ENCODE data around the gene TBX2. TPM values are rescaled to one million over a fixed set of nuclear protein-coding genes. Genes with fewer than 3 reads are reported as not detected.

The TBX2 gene
- total and polyA plus RNA-seq, 2 experiments from 2014 or later = 212 to 228 TPM

DNA sequence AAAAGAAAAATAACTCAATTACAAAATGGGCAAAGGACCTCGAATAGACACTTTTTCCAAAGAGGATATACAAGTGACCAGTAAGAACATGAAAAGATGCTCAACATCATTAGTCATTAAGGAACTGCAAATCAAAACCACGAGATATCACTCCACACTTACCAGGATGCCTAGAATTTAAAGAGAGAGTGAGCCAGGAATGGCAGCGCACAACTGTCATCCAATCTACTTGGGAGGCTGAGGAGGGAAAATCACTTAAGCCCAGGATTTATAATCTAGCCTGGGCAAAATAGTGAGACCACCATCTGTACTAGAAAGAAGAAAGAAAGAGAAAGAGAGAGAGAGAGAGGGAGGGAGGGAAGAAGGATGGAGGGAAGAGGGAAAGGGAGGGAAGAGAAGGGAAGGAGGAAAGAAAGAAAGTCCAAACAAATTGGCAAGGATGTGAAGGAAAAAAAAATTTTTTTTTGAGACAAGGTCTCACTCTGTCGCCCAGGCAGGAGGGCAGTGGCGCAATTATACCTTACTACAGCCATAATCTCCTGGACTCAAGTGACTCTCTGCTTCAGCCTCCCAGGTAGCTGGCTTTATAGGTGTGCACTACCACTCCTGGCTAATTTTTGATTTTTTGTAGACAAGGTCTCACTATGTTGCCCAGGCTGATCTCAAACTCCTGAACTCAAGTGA, 22.6 kb downstream of the TBX2 start:
- Histone ChIP-seq H3K9me3 (ENCODE audit: low read depth) (no peaks in the 10 kb centered on the region), H3K4me3 (no peak overlapping the region), H3K4me1 (ENCODE audit: low read depth) (no peaks in the 10 kb centered on the region), H3K27ac (no peak overlapping the region), H3K36me3 (no peaks in the 10 kb centered on the region), H3K27me3 (peaks cover 45% of the 10 kb centered on the region)
- TF ChIP-seq, protein P1, sequence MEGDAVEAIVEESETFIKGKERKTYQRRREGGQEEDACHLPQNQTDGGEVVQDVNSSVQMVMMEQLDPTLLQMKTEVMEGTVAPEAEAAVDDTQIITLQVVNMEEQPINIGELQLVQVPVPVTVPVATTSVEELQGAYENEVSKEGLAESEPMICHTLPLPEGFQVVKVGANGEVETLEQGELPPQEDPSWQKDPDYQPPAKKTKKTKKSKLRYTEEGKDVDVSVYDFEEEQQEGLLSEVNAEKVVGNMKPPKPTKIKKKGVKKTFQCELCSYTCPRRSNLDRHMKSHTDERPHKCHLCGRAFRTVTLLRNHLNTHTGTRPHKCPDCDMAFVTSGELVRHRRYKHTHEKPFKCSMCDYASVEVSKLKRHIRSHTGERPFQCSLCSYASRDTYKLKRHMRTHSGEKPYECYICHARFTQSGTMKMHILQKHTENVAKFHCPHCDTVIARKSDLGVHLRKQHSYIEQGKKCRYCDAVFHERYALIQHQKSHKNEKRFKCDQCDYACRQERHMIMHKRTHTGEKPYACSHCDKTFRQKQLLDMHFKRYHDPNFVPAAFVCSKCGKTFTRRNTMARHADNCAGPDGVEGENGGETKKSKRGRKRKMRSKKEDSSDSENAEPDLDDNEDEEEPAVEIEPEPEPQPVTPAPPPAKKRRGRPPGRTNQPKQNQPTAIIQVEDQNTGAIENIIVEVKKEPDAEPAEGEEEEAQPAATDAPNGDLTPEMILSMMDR (IDR thresholded peaks at IDR 0.05; ENCODE audit: low read depth, low read length) = no peak
- DNase-seq (ENCODE audit: low read depth in 1 of 2, low spot score in 1 of 2) = no peak

DNA sequence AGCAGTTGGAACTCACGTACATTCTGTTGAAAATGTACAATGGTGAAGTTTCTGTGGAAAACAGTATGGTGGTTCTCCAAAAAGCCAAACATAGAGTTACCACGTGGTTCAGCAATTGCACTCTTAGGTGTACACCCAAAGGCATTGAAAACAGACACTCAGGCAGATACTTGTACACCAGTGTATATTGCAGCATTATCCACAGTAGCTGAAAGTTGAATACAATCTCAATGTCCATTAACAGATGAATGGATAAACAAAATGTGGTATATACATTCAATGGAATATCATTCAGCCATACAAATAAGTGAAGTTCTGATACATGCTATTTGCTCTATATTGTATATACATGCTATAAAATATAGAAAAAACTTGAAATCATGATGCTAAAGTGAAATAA, 23.2 kb downstream of the TBX2 start:
- no peaks in the 10 kb centered on the region for H3K9me3 ChIP-seq (ENCODE audit: low read depth)
- H3K4me3 ChIP-seq = no peak overlapping the region
- H3K27ac ChIP-seq = no peak overlapping the region
- TF ChIP-seq, protein P1 (IDR thresholded peaks at IDR 0.05; ENCODE audit: low read depth, low read length) = no peak
- no peaks in the 10 kb centered on the region for H3K4me1 ChIP-seq (ENCODE audit: low read depth)
- no peaks in the 10 kb centered on the region for H3K36me3 ChIP-seq
- DNase-seq (ENCODE audit: low read depth in 1 of 2, low spot score in 1 of 2) = no peak
- peaks cover 45% of the 10 kb centered on the region for H3K27me3 ChIP-seq

DNA sequence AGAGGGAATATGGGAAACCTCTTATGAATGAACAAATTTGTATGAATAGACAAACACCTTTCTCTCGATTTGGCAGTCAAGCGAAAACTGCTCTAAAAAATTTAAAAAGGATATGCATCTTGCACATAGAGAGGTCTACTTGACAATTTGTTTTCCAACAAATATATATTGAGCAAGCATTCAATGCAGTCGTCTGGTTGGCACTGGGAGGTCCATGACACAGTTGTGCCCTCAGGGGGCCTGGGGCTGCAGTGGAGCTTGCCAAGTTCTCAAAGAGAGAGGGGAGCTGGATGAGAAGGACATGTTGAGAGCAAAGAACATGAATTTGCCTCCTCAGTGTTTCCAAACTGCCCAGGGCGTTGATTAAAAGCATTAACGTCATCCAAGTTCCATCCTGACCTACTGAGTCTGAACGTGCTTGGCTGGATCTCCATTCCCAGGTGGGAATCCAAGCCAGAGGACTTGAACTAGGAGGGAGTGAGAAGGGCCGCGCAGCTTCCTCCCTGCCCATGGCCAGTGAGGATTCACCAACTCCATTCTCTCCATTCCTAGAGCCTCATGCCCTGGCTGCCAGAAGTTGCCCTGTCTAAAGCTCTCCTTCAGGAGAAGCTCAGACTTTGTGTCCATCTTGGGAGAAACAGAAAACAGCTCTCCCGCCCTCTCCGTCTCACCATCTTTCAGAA, 24.5 kb downstream of the TBX2 start:
- Histone ChIP-seq H3K4me3 (no peak overlapping the region), H3K9me3 (ENCODE audit: low read depth) (no peaks in the 10 kb centered on the region), H3K27ac (no peak overlapping the region), H3K4me1 (ENCODE audit: low read depth) (no peaks in the 10 kb centered on the region), H3K36me3 (no peaks in the 10 kb centered on the region), H3K27me3 (peaks cover 45% of the 10 kb centered on the region)
- TF ChIP-seq, protein P1 (IDR thresholded peaks at IDR 0.05; ENCODE audit: low read depth, low read length) = no peak
- DNase-seq (ENCODE audit: low read depth in 1 of 2, low spot score in 1 of 2) = no peak

DNA sequence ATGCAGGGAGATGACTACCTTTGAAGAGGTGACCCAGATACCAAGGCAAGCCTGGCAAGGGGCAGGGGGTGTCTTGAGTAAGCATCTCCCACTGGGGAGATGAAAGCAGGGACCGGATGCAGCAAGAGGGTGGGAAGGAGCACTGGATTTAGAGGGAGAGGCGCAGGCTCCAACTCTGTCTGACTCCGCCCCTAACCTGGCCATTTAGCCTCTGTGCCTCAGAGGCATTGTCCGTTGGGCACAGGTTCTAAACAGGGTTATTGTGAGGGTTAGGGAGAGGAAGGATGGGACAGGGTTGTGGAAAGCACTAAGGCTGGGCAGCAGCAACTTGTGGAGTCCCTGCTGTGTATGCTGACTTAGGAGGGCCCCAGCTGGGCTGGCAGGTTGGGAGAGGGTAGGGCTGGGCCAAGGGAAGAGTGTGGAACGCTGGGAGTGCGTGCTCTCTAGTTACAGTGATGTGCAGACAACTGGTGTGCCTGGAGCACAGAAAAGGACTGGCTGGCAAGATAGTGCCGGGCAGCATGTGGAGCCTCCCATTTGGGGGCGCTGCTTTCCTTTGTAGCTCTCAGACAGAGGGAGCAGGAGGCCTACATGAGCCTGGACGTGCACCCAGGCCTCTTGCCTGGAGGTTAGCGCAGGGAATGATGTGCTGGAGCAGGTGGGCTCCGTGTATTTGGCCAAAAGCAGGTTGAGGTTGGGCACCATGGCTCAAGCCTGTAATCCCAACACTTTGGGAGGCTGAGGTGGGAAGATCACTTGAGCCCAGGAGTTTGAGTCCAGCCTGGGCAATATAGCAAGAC, 26.2 kb downstream of the TBX2 start:
- TF ChIP-seq, protein P1 (IDR thresholded peaks at IDR 0.05; ENCODE audit: low read depth, low read length) = no peak
- H3K4me1 ChIP-seq (ENCODE audit: low read depth) = no peaks in the 10 kb centered on the region
- no peak for DNase-seq (ENCODE audit: low read depth in 1 of 2, low spot score in 1 of 2)
- H3K9me3 ChIP-seq (ENCODE audit: low read depth) = no peaks in the 10 kb centered on the region
- H3K27me3 ChIP-seq = peaks cover 39% of the 10 kb centered on the region
- no peaks in the 10 kb centered on the region for H3K36me3 ChIP-seq
- no peak overlapping the region for H3K4me3 ChIP-seq
- no peak overlapping the region for H3K27ac ChIP-seq

DNA sequence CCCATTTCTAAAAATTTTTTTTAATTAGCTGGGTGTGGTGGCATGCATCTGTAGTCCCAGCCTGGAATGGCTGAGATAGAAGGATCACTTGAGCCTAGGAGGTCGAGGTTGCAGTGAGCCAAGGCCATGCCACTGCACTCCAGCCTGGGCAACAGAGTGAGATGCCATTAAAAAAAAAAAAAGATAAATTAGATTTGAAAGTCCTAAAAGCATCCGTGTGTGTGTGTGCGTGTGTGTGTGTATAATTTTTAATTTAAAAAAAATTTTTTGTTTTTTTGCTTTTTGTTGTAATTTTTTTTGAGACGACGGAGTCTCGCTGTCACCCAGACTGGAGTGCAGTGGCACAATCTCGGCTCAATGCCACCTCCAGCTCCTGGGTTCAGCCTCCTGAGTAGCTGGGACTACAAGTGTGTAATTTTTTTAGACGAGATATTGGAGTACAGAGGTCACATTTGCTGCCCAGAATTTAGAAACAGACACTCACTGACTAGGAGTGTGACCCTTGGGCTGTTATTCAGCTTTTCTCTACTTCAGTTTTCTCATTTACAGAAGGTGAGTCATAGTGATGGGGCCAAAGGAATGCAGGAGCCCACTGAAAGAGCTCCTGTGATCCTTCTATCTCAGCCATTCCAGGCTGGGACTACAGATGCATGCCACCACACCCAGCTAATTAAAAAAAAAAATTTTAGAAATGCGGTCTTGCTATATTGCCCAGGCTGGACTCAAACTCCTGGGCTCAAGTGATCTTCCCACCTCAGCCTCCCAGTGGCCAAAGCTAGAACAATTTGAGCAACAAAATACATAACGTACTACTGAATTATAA, 27.1 kb downstream of the TBX2 start:
- Histone ChIP-seq H3K27ac (no peak overlapping the region), H3K4me3 (no peak overlapping the region), H3K4me1 (ENCODE audit: low read depth) (no peaks in the 10 kb centered on the region), H3K27me3 (peaks cover 32% of the 10 kb centered on the region), H3K9me3 (ENCODE audit: low read depth) (no peaks in the 10 kb centered on the region), H3K36me3 (no peaks in the 10 kb centered on the region)
- DNase-seq (ENCODE audit: low read depth in 1 of 2, low spot score in 1 of 2) = no peak
- TF ChIP-seq, protein P1 (IDR thresholded peaks at IDR 0.05; ENCODE audit: low read depth, low read length) = no peak

Measured in cardiac muscle cell (in vitro differentiated cells and primary cell).